ENCODE results near the gene MGAM2.

Gene MGAM2

DNA sequence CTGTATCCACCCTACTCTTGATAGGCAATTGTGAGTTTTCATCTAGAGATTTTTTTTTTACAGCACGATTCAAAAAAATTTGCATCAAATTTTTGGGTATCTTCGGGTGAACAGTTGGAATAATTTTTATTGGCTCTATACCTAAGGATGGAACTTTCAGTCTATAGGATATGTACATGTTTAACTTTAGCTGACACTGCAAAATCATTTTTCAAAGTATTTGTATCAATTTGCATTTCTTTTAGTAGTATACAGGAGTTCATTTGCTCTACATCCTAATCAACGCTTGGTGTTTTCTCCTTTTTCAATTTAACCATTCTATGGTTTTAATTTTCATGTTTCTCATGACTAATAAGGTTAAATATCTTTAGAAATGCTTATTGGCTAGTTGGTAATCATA, 11.7 kb downstream of the MGAM2 start:
- no peak for DNase-seq

DNA sequence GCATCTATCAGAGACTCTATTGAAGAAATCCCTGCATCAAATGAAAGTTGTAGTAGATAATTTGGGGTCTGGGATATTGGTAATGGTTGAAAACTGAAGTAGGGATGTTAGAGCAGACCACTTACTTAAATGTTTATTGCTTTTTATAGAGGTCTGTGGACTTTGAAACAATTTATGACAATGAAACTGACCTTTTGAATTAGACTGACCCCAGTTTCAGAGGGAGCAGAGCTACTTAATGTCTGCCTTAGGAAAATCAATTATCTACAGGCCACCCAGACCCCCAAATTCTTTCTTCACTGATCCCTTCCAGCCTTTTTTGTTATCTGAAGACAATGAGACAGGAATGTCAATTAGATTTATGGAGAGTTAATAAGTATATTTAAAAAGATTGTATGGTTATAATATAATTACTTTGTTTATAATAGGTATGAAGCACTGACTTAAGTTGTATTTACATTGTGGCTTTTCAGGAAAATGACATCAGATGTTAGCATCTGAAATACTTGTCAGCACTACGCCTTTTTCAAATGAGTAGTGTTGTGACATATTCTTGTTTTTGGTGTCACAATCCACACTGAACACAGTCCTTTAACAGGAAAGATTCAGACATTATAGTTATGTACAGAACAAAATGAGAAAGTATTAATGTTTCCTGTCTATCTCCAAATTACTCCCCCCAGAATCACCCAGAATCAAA, 13.9 kb downstream of the MGAM2 start:
- no peak for DNase-seq

DNA sequence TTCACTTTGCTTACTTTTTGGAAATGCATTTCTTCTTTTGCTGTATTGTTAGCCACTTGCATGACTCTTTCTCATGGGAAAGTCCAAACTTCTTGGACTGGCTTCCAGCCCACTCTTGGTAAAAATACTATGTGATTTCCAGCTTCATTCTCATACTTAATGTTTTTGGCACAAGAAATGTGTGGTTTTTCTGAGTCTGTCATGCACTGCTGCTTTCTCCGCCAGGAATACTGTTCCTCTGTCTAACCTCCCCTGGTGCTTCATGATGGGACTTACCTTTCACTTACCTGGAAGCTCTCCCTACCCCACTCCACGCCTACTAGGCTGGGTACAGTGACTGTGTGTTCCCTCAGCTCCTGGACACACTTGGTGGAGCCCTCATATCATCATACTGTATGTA, 18.7 kb downstream of the MGAM2 start:
- no peak for DNase-seq

DNA sequence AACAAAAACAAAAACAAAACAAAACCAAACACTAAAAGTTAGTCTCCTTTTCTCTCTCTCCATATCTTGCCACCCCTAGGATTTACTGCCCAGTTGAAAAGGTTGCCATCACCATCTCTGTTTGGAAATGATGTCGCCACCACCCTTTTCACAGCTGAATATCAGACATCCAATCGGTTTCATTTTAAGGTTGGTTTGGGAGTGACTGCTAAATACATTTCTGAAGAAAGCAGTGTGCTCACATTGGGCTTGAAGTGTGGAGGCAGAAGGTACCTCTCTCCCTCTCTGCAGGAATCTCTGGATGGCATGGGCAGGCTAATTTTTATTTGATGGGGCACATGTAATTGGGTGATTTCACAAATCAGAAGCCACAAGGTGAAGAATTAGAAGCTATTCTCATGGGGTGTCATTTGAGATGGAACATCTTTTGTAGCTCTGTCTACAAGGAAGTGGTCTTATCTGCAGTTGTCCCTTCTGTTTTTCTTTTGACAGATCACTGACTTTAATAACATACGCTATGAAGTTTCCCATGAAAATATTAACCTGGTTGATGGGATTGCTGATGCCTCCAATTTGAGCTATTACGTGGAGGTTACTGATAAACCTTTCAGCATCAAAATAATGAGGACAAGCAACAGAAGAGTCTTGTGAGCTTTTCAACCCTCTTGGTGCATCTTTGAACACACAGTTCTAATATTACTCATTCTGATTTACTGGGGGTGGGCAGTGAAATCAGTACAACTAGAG, 20.1 kb downstream of the MGAM2 start:
- DNase-seq = no peak

DNA sequence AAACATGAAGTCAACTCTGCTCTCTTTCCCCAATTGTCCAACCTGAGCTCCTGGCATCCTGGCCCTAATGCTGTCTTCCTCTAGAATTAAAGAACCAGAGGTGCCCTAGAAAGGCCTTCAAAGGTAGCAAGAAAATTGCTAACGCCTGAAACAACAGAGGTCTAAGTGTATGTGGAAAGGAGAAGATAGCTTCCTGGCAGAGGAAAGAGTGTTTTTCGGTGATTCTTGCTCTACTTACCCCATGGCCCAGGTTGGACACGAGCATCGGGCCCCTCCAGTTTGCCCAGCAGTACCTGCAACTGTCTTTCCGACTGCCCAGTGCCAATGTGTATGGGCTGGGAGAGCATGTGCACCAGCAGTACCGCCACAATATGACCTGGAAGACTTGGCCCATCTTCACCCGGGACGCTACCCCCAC, 22.2 kb downstream of the MGAM2 start:
- no peak for DNase-seq

DNA sequence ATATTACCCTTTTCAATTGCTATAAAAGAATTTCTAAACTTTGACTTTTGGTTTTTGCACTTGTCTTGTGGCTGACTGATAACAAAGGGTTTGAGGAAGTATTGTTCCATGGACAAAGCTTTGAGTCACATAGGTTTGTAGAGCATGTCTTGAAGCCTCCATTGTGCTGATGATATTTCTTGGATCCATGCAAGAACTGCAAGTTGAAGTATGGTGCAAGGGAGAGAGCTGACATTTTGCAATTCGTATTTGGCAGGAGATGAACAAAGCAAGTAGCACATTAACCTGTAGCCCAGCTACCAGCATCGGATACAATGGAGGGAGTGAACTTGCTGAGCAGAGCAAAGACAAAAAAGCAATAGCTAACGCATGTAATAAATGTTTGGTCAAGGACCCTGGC, 23.4 kb downstream of the MGAM2 start:
- DNase-seq = no peak

DNA sequence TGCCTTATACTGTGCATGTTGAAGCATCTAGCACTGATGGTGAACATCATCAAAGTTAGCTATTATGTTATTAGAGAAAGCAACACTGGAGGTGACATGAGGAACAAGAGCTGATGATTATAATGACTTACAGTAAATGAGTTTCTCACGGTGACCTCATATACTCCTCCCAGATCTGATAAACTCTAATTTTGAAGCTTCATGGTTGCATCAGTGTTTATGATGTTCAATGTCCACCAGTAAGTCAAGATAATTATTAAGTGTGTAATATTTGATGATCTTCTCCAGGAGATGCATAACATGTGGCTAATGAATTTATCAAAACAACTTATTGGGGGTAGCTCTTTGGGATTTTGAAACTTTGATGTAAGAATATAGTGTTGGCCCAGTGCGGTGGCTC, 27.5 kb downstream of the MGAM2 start:
- DNase-seq = no peak

DNA sequence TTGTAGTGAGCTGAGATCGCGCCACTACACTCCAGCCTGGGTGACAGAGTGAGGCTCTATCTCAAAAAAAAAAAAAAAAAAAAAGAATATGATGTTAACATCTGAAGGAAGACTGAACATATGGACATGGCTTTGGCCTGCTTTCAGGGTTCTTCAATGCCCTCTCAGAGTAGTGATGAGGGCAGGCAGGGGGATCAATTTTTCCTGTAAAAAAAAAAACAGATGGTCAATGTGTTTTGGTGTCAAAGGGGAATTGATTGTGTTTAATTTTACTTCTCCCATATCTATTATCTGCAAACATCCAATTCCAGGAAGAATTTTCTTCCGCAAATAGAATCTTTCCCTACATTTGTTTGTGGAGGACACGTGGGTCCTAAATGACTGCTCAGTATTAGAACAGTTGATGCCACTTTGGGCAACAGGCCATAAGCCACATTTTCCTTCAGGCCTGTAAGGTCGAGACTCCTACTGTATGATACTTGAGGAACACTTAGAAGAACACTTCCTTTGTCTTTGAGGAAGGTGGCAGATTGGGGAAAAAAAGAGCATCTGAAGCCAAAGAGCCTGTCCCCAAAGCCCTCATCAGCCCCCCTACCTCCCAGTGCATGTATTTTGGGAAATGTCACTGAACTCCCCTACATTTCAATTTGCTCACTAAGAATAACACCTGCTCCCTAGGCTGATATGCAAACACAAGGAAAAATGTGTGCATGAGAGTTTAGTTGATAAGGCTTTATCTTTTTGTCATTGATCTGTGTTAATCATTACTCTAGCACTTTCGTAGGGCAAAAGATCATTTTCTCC, 28.3 kb downstream of the MGAM2 start:
- no peak for DNase-seq

DNA sequence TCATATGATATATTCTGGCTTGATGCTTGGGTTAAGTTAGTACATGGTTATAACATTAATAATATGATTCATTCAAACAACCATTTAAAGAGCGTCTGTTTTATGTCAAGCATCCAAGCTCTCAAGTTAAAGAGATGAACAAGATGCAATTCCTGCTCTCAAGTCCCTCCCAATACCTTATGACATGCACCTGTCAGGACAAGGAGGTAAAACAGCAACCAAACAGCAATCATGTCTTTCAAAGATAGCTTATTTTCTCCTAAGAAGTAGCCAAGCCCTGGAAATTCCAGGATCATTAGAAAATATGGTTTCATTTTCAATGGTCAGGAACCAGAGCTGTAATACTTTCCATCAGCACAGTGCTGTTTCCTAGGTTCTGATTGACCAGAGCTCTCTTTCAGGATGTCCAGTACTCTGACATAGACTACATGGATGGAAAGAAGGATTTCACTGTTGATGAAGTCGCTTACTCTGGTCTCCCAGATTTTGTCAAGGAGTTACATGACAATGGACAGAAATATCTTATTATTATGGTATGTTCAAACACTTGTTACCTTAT, 29.0 kb downstream of the MGAM2 start:
- no peak for DNase-seq

DNA sequence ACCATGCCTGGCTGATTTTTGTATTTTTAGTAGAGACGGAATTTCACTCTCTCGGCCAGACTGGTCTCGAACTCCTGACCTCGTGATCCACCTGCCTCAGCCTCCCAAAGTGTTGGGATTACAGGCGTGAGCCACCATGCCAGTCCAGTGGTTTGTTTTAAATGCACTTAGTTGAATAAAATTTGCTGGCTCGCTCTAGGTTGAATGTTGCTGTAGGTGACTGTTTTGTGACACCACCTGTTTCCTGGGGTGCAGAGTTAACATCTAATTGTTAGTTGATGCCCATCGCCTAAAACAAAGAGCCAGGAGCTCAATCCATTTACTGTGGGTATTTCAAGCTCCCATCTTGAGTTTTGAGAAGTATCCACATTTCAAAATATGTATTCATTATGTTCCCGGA, 31.2 kb downstream of the MGAM2 start:
- DNase-seq = no peak

DNA sequence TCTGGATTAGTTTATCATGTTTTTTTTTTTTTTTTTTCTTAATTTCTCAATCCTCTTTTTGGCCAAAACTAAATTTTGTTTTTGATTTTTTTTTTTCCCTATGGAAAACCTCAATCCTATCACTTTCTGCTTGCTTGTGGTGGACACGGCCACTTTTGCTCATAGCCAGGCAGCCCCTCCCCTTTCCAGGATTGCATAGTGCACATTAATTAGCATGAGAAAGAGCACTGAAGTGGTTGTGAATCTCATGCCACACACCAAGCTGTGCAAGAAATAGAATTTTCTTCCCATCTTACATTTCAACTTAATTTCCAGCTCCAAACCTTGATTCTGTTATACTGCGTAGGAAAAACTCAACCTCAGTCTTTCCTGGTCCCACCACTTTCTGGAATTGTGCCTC, 34.6 kb downstream of the MGAM2 start:
- no peak for DNase-seq

DNA sequence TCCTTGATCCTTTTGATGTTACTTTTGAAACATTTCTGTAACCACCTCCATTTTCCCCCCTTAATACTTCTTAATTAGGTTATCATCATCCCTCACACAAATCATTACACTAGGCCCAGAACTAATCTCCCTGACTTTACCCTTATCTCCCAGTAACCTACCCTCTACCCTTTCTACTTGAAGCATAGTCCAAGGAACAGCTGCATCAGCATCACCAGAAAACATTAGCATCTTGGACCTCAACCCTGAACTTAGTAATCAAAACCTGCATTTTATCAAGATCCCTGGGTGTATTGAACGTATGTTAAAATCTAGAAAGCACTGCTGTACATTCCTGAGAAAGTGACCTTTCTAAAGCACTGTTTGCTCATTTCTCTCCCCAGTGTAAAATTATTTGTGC, 38.8 kb downstream of the MGAM2 start:
- no peak for DNase-seq

DNA sequence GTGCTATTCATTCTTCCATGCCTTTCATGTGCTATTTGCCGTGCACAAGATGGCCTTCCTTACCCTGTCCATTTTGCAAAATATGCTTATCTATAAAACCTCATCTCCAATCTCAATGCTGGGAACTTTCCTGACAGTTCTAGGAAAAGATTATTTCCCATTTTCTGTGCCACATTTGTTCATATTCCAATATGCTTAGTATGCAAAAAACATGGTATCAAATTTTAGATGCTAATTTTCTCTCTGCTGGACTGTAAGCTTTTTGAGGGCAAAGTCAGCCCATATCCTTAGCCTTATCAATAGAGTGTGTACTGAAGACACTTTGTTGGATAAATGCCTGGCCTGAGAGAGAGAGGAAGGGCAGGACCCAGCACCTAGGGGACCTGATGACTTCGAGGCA, 39.4 kb downstream of the MGAM2 start:
- no peak for DNase-seq

DNA sequence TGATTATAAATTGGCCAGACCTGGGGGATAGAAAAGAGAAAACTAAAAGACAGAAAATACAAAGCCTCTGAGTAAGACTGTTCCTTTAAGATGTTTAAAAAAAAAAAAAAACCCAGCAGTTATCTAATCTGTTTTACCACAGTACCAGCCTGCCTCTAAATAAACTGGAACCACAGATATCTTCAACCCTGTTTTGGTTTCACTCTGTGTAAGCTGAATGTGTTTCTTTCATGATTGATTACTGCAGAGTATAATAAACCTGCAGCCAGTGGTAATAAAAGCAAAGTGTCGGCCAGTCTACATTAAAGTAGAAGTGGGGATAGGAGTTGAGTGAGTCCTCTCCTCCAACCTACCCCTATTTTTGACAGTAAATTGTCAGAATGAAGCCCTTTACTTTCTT, 40.6 kb downstream of the MGAM2 start:
- no peak for DNase-seq

DNA sequence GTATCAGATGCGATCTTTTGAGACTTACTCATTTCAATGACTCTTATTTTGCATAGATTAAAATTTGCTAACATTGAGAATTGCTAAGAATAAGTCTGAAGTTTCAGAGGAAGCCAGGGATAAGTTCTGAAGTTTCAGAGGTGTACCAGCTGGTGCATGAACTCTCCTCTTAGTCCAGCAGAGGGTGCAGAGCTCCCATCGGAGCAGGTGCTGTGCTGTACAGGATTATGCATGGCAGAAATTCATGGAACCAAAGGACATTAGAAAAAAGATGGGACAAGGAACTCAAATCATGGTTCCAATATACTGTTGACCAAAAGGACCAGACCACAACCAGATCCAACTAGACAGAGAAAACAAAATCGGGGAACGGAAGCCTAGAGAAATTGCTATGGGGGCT, 41.9 kb downstream of the MGAM2 start:
- DNase-seq = no peak

DNA sequence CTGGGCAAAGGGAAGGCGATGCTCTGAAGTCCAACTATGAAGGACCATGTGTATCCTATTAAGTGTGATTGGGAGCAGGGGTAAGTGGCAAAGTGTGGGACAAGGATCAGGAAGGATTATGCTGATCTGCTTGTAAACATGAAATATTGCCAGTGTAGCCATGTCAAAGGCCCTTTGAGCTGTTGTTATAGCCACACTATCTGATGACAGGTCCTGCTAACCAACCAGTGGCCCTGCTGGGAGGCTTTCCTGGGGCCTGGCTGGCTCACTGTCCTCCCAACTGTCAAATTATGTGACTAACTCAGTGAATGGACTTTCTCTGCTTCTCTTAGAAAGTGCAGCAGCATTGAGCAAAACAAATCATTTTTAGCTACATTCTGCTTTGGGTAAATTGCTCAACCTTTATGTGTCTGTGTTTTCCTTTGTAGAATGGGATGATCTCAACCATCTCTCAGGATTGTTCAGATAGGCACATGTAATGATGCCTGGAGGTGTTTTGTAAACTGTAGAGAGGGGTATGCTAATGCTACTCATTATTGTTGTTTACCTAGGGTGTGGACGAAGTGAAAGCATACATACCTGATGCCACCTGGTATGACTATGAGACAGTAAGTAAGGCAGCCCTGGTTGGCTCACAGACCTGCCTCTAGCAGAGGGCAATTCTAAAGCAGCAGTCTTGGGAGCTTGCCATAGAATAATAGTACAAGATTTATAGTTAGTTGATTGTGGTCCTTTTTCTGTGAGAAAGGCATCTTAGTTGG, 47.4 kb downstream of the MGAM2 start:
- DNase-seq = no peak

DNA sequence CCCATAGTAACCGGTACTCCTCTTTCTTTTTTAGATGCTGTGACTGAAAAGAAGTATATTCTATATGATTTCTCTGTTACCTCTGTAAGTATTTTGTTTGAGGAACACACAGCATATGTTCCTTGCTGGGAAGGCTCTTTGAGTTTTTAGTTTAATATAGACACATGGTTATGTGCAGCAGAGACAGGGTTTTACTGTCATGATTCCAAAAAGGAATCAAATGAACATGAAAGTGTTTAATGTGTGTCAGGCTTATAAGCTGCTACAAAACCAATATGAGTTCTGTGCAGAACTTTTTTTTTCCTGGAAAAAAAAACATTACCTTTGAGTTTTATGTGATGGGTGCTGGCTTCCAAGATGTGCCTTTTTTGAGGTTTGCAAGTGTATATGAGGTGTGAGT, 50.4 kb downstream of the MGAM2 start:
- DNase-seq = no peak

DNA sequence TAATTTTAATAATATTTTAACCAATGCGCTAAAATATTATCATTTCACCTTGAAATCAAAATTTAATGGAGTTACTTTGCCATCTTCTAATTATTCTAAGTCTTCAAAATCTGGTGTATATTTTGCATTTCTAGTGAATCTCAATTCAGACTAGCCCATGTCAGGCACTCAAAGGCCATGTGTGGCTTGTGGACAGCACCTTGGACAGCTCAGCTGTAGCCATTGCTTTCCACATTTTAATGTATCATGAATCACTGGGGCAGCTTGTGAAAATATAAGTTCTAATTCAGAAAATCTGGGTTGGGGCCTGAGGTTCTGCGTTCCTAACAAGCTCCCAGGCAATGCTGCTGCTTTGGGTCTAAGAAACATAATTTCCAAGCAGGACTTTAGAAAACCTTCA, 57.2 kb downstream of the MGAM2 start:
- DNase-seq = no peak

DNA sequence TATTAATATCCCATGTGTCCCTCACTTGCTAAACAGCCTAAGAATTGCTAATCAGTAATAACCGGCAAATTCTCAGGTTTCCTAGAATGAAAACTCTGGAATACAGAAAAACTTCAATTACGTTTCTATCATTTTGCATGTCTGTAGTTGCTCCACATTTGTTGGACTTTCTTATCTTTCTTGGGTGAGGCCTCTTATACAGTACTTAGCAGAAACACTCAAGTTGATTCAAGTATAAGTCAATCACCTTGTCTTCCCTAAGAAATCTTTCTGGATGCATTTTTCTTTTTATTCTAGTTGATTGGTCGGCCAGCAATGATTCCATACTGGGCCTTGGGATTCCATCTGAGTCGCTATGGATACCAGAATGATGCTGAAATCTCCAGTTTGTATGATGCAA, 61.4 kb downstream of the MGAM2 start:
- no peak for DNase-seq

DNA sequence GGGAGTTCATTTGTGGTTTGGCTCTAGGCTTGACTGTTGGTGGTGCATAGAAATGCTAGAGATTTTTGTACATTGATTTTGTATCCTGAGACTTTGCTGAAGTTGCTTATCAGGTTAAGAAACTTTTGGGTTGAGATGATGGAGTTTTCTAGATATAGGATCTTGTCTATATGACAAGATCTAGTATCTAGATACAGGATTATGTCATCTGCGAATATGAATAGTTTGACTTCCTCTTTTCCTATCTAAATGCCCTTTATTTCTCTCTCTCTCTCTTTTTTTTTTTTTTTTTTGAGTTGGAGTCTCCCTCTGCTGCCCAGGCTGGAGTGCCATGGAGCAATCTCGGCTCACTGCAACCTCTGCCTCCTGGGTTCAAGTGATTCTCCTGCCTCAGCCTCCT, 62.9 kb downstream of the MGAM2 start:
- DNase-seq = no peak

DNA sequence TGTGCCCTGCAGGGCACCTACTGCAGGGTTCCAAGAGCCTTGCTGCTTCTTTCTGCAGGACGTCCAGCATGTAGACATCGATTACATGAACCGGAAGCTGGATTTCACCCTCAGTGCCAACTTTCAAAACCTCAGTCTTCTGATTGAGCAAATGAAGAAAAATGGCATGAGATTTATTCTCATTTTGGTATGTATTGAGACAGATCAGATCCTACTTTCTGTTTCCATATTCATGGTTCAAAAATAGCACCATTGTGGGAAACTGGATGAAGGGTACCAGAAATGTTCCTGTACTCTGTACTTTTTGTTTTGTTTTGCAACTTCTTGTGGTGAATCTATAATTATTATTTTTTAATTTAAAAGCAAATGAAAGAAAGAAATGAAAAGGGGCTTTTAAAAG, 64.1 kb downstream of the MGAM2 start:
- DNase-seq = no peak

DNA sequence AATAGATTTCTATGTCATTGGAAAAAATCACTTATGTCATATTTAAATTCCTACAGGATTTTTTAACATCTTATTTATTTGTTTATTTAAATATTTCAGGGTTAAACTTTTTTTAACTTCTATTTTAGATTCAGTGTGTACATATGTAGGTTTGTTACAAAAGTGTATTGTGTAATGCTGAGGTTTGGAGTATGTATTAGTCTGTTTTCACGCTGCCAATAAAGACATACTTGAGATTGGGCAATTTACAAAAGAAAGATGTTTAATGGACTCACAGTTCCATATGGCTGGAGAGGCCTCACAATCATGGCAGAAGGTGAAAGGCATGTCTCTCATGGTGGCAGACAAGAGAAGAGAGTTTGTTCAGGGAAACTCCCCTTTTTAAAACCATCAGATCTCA, 65.4 kb downstream of the MGAM2 start:
- no peak for DNase-seq

DNA sequence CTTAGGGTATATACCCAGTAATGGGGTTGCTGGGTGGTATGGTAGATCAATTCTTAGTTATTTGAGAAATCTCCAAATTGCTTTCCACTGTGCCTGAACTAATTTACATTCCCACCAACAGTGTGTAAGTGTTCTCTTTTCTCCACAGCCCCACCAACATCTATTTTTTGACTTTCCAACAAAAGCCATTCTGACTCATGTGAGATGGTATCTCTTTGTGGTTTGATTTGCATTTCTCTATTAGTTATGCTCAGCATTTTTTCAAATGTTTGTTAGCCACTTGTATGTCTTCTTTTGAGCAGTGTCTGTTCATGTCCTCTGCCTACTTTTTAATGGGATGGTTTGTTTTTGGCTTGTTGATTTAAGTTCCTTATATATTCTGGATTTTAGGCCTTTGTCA, 66.4 kb downstream of the MGAM2 start:
- DNase-seq = no peak

Measured in stimulated activated CD4-positive, alpha-beta T cell treated with anti-CD3 and anti-CD28 coated beads, Interleukin-2, amount 100 ng/mL, for 48 hours (primary cell).